ENCODE measurements around the gene AGAP1. TPM values are rescaled to one million over a fixed set of nuclear protein-coding genes. Genes with fewer than 3 reads are reported as not detected.

Gene AGAP1
- polyA plus RNA-seq, 2 of the 4 experiments (the other 2 are of a cell fraction), result 20.2 to 21.9 TPM

DNA sequence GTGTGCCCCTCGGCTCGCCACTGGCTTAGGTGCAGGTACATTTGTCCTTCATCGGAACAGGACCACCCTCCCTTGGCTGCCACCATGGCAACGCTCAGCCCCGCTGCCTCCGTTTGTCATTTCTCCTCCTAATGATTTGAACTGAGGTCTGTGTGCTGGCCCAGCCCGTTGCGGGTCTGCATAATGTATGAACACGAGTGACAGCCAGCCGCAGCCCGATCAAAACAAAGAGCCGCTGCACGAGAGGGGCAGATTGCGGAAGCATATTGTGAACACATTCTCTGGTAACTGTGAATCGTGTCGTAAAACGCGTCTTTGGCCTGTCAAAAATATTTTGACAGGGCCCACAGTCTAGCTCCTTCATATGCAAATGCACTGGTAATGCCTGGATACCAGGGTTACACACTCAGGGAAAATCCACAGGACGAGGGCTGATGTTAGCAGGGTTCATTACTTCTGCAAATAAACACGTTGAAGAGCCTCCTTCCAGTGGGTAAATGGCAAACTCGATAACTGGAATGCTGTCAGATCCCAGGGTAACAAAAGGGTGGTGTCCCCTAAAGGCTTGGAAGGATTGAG lies 137.0 kb downstream of the AGAP1 start:
- H3K4me2 ChIP-seq, result no peak overlapping the region
- H3K4me3 ChIP-seq, result no peak overlapping the region
- CTCF ChIA-PET, result interaction anchor here (0.6 kb wide), 1 partner anchor 37 kb away, joined by 3 read pairs; no protein-coding TSS in a partner anchor
- no peak for FAIRE-seq
- no peak overlapping the region for H3K27ac ChIP-seq
- no peak for ATAC-seq
- no peaks in the 10 kb centered on the region for H3K9me3 ChIP-seq
- H3K4me1 ChIP-seq, result no peaks in the 10 kb centered on the region
- DNase-seq (ENCODE audit: low read depth in 1 of 2, low spot score in 1 of 2), result no peak
- 90% methylated on average over 21 of the region's 21 CpGs for WGBS (ENCODE audit: missing lambda C conversion rate)
- POLR2A ChIA-PET, result no interaction called here
- no peak for TF ChIP-seq RAD21 (conservative IDR thresholded peaks at IDR 0.05 in 1 of 2, IDR thresholded peaks at IDR 0.05 in 1 of 2)
- TF ChIP-seq EHF (CRISPR knock-in tag; IDR thresholded peaks at IDR 0.05), result no peak
- TF ChIP-seq EP300 (IDR thresholded peaks at IDR 0.05), result no peak
- TF ChIP-seq TP53 (CRISPR knock-in tag; IDR thresholded peaks at IDR 0.05), result no peak
- TF ChIP-seq NPAS2 (CRISPR knock-in tag; IDR thresholded peaks at IDR 0.05; ENCODE audit: borderline replicate concordance), result no peak
- no peak for TF ChIP-seq HEYL (CRISPR knock-in tag; IDR thresholded peaks at IDR 0.05)
- TF ChIP-seq HDAC2 (IDR thresholded peaks at IDR 0.05), result no peak
- no peak for TF ChIP-seq KDM1A (IDR thresholded peaks at IDR 0.05; ENCODE audit: low read depth)

DNA sequence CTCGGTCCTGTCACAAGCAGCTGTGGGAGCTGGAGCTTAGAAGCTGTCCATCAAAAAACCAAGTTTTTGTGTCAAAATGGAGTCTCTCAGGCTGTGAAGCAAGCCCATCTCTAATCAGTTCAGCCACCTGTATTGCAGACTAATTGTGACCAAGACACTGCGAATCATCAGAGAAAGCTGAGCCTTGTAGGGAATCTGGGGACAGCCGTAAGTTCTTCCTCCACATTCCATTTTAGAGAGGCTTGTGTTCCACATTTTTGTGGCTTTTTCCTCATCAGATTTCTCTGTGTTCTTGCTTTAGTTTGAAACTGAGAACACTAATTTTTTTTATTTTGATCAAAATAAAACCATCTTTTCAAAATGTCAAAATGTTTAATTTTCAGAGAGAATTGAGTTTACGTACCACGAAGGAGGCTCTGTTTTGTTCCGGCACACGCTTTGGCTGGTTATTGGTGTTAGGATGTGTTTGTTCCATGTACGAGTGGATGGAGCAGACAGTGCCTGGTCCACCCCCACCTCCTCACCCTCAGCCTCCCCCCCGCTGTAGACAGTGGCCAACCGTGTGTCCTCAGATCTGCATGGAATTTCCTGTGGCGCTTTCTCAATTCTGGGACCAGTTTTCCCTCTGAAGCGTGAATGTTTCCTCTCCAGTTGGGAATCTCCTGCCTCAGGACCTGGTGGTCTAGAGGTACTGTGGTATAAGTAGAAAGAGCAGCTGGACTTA lies 140.8 kb downstream of the AGAP1 start:
- FAIRE-seq (no peak), DNase-seq (ENCODE audit: low read depth in 1 of 2, low spot score in 1 of 2) (no peak), ATAC-seq (no peak)
- Histone ChIP-seq H3K27ac (no peak overlapping the region), H3K9me3 (no peaks in the 10 kb centered on the region), H3K4me2 (no peak overlapping the region), H3K4me1 (no peaks in the 10 kb centered on the region; the same call in 2 of the 3 replicates), H3K4me3 (no peak overlapping the region)
- 93% methylated on average over 12 of the region's 12 CpGs for WGBS (ENCODE audit: missing lambda C conversion rate)
- POLR2A ChIA-PET, result no interaction called here
- TF ChIP-seq HOXB13 (CRISPR knock-in tag; IDR thresholded peaks at IDR 0.05; ENCODE audit: low read depth), result no peak
- no peak for TF ChIP-seq RFX5 (IDR thresholded peaks at IDR 0.05)
- TF ChIP-seq, protein P1, sequence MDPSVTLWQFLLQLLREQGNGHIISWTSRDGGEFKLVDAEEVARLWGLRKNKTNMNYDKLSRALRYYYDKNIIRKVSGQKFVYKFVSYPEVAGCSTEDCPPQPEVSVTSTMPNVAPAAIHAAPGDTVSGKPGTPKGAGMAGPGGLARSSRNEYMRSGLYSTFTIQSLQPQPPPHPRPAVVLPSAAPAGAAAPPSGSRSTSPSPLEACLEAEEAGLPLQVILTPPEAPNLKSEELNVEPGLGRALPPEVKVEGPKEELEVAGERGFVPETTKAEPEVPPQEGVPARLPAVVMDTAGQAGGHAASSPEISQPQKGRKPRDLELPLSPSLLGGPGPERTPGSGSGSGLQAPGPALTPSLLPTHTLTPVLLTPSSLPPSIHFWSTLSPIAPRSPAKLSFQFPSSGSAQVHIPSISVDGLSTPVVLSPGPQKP (IDR thresholded peaks at IDR 0.05; ENCODE audit: low read depth, low read length), result no peak
- no peak for TF ChIP-seq JUN (IDR thresholded peaks at IDR 0.05)
- no peak for TF ChIP-seq ZC3H11A (IDR thresholded peaks at IDR 0.05)
- TF ChIP-seq SMC3 (IDR thresholded peaks at IDR 0.05), result no peak
- TF ChIP-seq, protein P2, sequence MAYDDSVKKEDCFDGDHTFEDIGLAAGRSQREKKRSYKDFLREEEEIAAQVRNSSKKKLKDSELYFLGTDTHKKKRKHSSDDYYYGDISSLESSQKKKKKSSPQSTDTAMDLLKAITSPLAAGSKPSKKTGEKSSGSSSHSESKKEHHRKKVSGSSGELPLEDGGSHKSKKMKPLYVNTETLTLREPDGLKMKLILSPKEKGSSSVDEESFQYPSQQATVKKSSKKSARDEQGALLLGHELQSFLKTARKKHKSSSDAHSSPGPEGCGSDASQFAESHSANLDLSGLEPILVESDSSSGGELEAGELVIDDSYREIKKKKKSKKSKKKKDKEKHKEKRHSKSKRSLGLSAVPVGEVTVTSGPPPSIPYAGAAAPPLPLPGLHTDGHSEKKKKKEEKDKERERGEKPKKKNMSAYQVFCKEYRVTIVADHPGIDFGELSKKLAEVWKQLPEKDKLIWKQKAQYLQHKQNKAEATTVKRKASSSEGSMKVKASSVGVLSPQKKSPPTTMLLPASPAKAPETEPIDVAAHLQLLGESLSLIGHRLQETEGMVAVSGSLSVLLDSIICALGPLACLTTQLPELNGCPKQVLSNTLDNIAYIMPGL (CRISPR knock-in tag; IDR thresholded peaks at IDR 0.05; ENCODE audit: borderline replicate concordance), result no peak
- TF ChIP-seq CHD4 (IDR thresholded peaks at IDR 0.05; ENCODE audit: borderline replicate concordance), result no peak
- no peak for TF ChIP-seq GATA3 (IDR thresholded peaks at IDR 0.05; ENCODE audit: borderline replicate concordance)
- no peak for TF ChIP-seq CHD2 (IDR thresholded peaks at IDR 0.05; ENCODE audit: low read length, partially characterized antibody)
- no peak for TF ChIP-seq FOXS1 (CRISPR knock-in tag; IDR thresholded peaks at IDR 0.05)
- no peak for TF ChIP-seq FOSB (CRISPR knock-in tag; IDR thresholded peaks at IDR 0.05)
- no peak for TF ChIP-seq HEYL (CRISPR knock-in tag; IDR thresholded peaks at IDR 0.05)
- TF ChIP-seq CBX8 (IDR thresholded peaks at IDR 0.05), result no peak
- TF ChIP-seq EHF (CRISPR knock-in tag; IDR thresholded peaks at IDR 0.05), result no peak
- TF ChIP-seq, protein P3, sequence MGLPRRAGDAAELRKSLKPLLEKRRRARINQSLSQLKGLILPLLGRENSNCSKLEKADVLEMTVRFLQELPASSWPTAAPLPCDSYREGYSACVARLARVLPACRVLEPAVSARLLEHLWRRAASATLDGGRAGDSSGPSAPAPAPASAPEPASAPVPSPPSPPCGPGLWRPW (IDR thresholded peaks at IDR 0.05), result no peak
- CTCF ChIA-PET, result interaction anchor here (0.6 to 1.6 kb wide), 3 partner anchors 9 to 1090 kb away, joined by 3 to 4 read pairs (median 3); no protein-coding TSS in a partner anchor

Data from A549 (cell line).